Measurements from ENCODE around the gene SACM1L.

DNA sequence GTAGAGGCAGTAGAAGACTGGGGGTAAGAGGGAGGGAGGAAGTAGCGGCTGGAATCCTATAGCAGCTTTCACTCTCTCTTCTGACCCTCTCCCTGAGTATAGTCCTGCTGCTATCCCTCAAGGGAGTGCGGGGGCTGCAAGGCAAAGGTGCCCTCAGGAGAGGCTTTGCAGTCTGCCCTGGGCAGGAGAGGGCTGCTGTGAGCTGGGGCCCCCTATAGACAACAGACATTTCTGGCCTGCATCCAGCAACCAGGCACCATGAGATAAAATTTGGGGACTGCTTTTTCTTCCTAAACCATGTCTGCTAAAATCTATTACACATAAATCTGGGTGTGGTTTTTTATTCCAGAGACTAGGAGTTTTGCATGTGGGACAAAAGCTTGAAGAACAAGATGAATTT is 48.0 kb downstream of the SACM1L start:
- no peak for TF ChIP-seq POLR2A (IDR thresholded peaks at IDR 0.05; ENCODE audit: low read depth, low read length)
- TF ChIP-seq POLR2AphosphoS5 (IDR thresholded peaks at IDR 0.05; ENCODE audit: low read depth, low read length): no peak
